Activated T-cell treated with anti-CD3 and anti-CD28 coated beads, Interleukin-2, amount 50 U/mL, for 4 hours (primary cell): Measurements from ENCODE around the gene TH. TPM values are rescaled to one million over a fixed set of nuclear protein-coding genes. Genes with fewer than 3 reads are reported as not detected.

Experiments
- ATAC-seq, 2 donors: fragments of 200-7000 bp; cut with Tn5 transposase; one replicate each; pipeline ENCODE4 v1.10.0; 2021
- DNase-seq: peaks from one replicate; pipeline ENCODE4 v3.0.0-alpha.2; 2020
- H3K27me3 Mint-ChIP-seq: one replicate; pipeline ENCODE4 v1.8.0; 2021; ENCODE audit warnings: low read depth, mixed read lengths
- H3K36me3 Mint-ChIP-seq: one replicate; pipeline ENCODE4 v1.8.0; 2022; ENCODE audit warnings: mixed read lengths; ENCODE audit not compliant: insufficient read depth
- H3K4me1 Mint-ChIP-seq: one replicate; pipeline ENCODE4 v1.8.0; 2021; ENCODE audit warnings: low read depth, mixed read lengths
- H3K4me3 Mint-ChIP-seq: one replicate; pipeline ENCODE4 v1.8.0; 2021; ENCODE audit warnings: mild to moderate bottlenecking, moderate library complexity, mixed read lengths
- H3K9me3 Mint-ChIP-seq: one replicate; pipeline ENCODE4 v1.8.0; 2021; ENCODE audit warnings: mixed read lengths
- total RNA-seq, 3 donors: library from RNA; stranded (reverse); gene quantifications; one replicate each; pipeline ENCODE4 v1.2.1, GENCODE V29; 2021

The TH gene
- total RNA-seq, 3 donors from 2014 or later: not detected

- Mint-ChIP-seq H3K27me3 (peaks cover 9% of the 10 kb centered on the region), H3K9me3 (no peaks in the 10 kb centered on the region), H3K36me3 (no peaks in the 10 kb centered on the region), H3K4me3 (no peak overlapping the region), H3K4me1 (no peaks in the 10 kb centered on the region)
- ATAC-seq (no peak), DNase-seq (no peak)
Measured at GRCh38 chr11:2169005-2169378, 2.6 kb downstream of the TH start.

GRCh38 chr11:2168286-2169004, 3.2 kb downstream of the TH start:
- no peak for ATAC-seq
- Mint-ChIP-seq H3K27me3 (peaks cover 9% of the 10 kb centered on the region), H3K4me3 (no peak overlapping the region), H3K36me3 (no peaks in the 10 kb centered on the region), H3K4me1 (no peaks in the 10 kb centered on the region), H3K9me3 (no peaks in the 10 kb centered on the region)
- no peak for DNase-seq

GRCh38 chr11:2167141-2168045, 4.2 kb downstream of the TH start:
- Mint-ChIP-seq H3K36me3 (no peaks in the 10 kb centered on the region), H3K27me3 (peaks cover 9% of the 10 kb centered on the region), H3K4me3 (no peak overlapping the region), H3K4me1 (no peaks in the 10 kb centered on the region), H3K9me3 (no peaks in the 10 kb centered on the region)
- no peak for ATAC-seq
- DNase-seq: no peak

- H3K36me3 Mint-ChIP-seq: no peaks in the 10 kb centered on the region
- H3K4me1 Mint-ChIP-seq: no peaks in the 10 kb centered on the region
- DNase-seq: peak; percentile 36
- H3K27me3 Mint-ChIP-seq: peaks cover 9% of the 10 kb centered on the region
- peak; percentile 64 to 75 for ATAC-seq
- H3K4me3 Mint-ChIP-seq: no peak overlapping the region
- H3K9me3 Mint-ChIP-seq: no peaks in the 10 kb centered on the region
Measured at GRCh38 chr11:2166091-2166851, 5.3 kb downstream of the TH start.

- Mint-ChIP-seq H3K27me3 (peaks cover 9% of the 10 kb centered on the region), H3K9me3 (no peaks in the 10 kb centered on the region)
- DNase-seq: no peak
Measured at GRCh38 chr11:2165571-2165970, 6.0 kb downstream of the TH start.

GRCh38 chr11:2164861-2165555, 6.6 kb downstream of the TH start:
- H3K27me3 Mint-ChIP-seq: peaks cover 9% of the 10 kb centered on the region
- no peak for ATAC-seq
- H3K9me3 Mint-ChIP-seq: no peaks in the 10 kb centered on the region
- H3K36me3 Mint-ChIP-seq: no peaks in the 10 kb centered on the region
- DNase-seq: no peak
- H3K4me3 Mint-ChIP-seq: no peak overlapping the region
- H3K4me1 Mint-ChIP-seq: no peaks in the 10 kb centered on the region

More at GRCh38 chr11:2165571-2165970, 6.0 kb downstream of the TH start:
- no peak for ATAC-seq
- Mint-ChIP-seq H3K4me1 (no peaks in the 10 kb centered on the region), H3K36me3 (no peaks in the 10 kb centered on the region), H3K4me3 (no peak overlapping the region)

GRCh38 chr11:2164081-2164480, 7.5 kb downstream of the TH start:
- Mint-ChIP-seq H3K4me3 (no peak overlapping the region), H3K36me3 (no peaks in the 10 kb centered on the region), H3K9me3 (no peaks in the 10 kb centered on the region), H3K27me3 (peaks cover 9% of the 10 kb centered on the region), H3K4me1 (no peaks in the 10 kb centered on the region)
- DNase-seq (no peak), ATAC-seq (no peak)

GRCh38 chr11:2163428-2163978, 8.1 kb downstream of the TH start:
- H3K27me3 Mint-ChIP-seq: peaks cover 9% of the 10 kb centered on the region
- DNase-seq: no peak
- no peaks in the 10 kb centered on the region for H3K4me1 Mint-ChIP-seq
- no peak for ATAC-seq
- H3K4me3 Mint-ChIP-seq: no peak overlapping the region
- H3K36me3 Mint-ChIP-seq: no peaks in the 10 kb centered on the region
- no peaks in the 10 kb centered on the region for H3K9me3 Mint-ChIP-seq

GRCh38 chr11:2160736-2161259, 10.8 kb downstream of the TH start, which contains the start of gene INS:
INS (minus strand) TSS chr11:2161209; CDS start chr11:2160971, 238 bp downstream.
- DNase-seq: no peak
- no peaks in the 10 kb centered on the region for H3K36me3 Mint-ChIP-seq
- ATAC-seq: no peak
- H3K9me3 Mint-ChIP-seq: no peaks in the 10 kb centered on the region
- no peak within 1 kb of the TSS for H3K4me3 Mint-ChIP-seq
- no peaks in the 10 kb centered on the region for H3K4me1 Mint-ChIP-seq
- H3K27me3 Mint-ChIP-seq: peaks cover 12% of the 10 kb centered on the region

- H3K27me3 Mint-ChIP-seq: peaks cover 6% of the 10 kb centered on the region
- no peaks in the 10 kb centered on the region for H3K4me1 Mint-ChIP-seq
- no peak for DNase-seq
- H3K36me3 Mint-ChIP-seq: no peaks in the 10 kb centered on the region
- no peak for ATAC-seq
- H3K9me3 Mint-ChIP-seq: no peaks in the 10 kb centered on the region
- no peak overlapping the region for H3K4me3 Mint-ChIP-seq
Measured at GRCh38 chr11:2159536-2160413, 11.8 kb downstream of the TH start.

GRCh38 chr11:2158966-2159365, 12.6 kb downstream of the TH start:
- H3K36me3 Mint-ChIP-seq: no peaks in the 10 kb centered on the region
- no peak for ATAC-seq

GRCh38 chr11:2158296-2158737, 13.3 kb downstream of the TH start:
- Mint-ChIP-seq H3K4me3 (no peak overlapping the region), H3K9me3 (no peaks in the 10 kb centered on the region), H3K36me3 (no peaks in the 10 kb centered on the region), H3K27me3 (peaks cover 3% of the 10 kb centered on the region), H3K4me1 (no peaks in the 10 kb centered on the region)
- DNase-seq (no peak), ATAC-seq (no peak)

More at GRCh38 chr11:2158966-2159365, 12.6 kb downstream of the TH start:
- H3K4me3 Mint-ChIP-seq: no peak overlapping the region
- no peaks in the 10 kb centered on the region for H3K4me1 Mint-ChIP-seq
- H3K9me3 Mint-ChIP-seq: no peaks in the 10 kb centered on the region
- DNase-seq: no peak
- H3K27me3 Mint-ChIP-seq: peaks cover 3% of the 10 kb centered on the region
